Lung (tissue), 12 donors: Measurements from ENCODE around the gene TOB1. TPM values are rescaled to one million over a fixed set of nuclear protein-coding genes. Genes with fewer than 3 reads are reported as not detected.

Experiments
- ATAC-seq: fragments of 200-7000 bp; cut with Tn5 transposase; one replicate; pipeline ENCODE4 v1.9.1; 2020; ENCODE audit warnings: moderate number of reproducible peaks; ENCODE audit not compliant: insufficient read depth, low FRiP score
- DNase-seq, 3 donors: peaks; one replicate each; pipeline ENCODE4 v3.0.0-alpha.2; 2013 to 2017
- H3K27ac ChIP-seq, 2 donors: one replicate each; pipeline ENCODE4 v1.5.1; 2013; ENCODE audit warnings: mild to moderate bottlenecking in 2 of 2, moderate library complexity in 2 of 2, control low read depth in 1 of 2, inconsistent platforms in 1 of 2, low read depth in 1 of 2, low read length in 1 of 2
- H3K27me3 ChIP-seq, 3 donors: one replicate each; pipeline ENCODE4 v1.5.1; 2013; ENCODE audit warnings: low read length in 2 of 3; ENCODE audit not compliant: control insufficient read depth in 3 of 3, insufficient read depth in 3 of 3
- H3K36me3 ChIP-seq, 4 donors: one replicate each; pipeline ENCODE4 v1.5.1; 2013; ENCODE audit warnings: low read length in 4 of 4, mild to moderate bottlenecking in 1 of 4, moderate library complexity in 1 of 4; ENCODE audit not compliant: control insufficient read depth in 4 of 4, insufficient read depth in 4 of 4
- H3K4me1 ChIP-seq, 5 donors: one replicate each; pipeline ENCODE4 v1.5.1; 2013; ENCODE audit warnings: low read length in 5 of 5, mild to moderate bottlenecking in 2 of 5, moderate library complexity in 1 of 5; ENCODE audit not compliant: control insufficient read depth in 5 of 5, insufficient read depth in 5 of 5
- H3K4me3 ChIP-seq: one replicate; pipeline ENCODE4 v1.5.1; 2013; ENCODE audit warnings: mild to moderate bottlenecking, control low read depth, moderate library complexity
- H3K9ac ChIP-seq, 2 donors: one replicate each; pipeline ENCODE4 v1.5.1; 2013; ENCODE audit warnings: low read length in 2 of 2, control low read depth in 1 of 2; ENCODE audit not compliant: insufficient read depth in 1 of 2
- H3K9me3 ChIP-seq, 4 donors: one replicate each; pipeline ENCODE4 v1.5.1; 2013; ENCODE audit warnings: low read length in 3 of 4, mild to moderate bottlenecking in 1 of 4, moderate library complexity in 1 of 4; ENCODE audit not compliant: control insufficient read depth in 4 of 4, insufficient read depth in 3 of 4
- WGBS, 2 donors: extraction: QIAGEN DNeasy Blood & Tissue Kit; methylation state at CpG; one replicate each; pipeline ENCODE4 v1.1.7; 2013; 5-methylcytosine and 5-hydroxymethylcytosine counted together
- polyA plus RNA-seq, 2 donors: library from polyadenylated mRNA; stranded (reverse); fragments of 200-250 nt; gene quantifications; one replicate each; pipeline ENCODE4 v1.2.1, GENCODE V29; 2013
- total RNA-seq, 2 donors: library from RNA; depleted of rRNA in 1 of 2; stranded (reverse); fragments of >200 nt in 1 of 2; gene quantifications; one replicate each; pipeline ENCODE4 v1.2.1, GENCODE V29; 2014 to 2021
- TF ChIP-seq, protein P1 (sequence below): IDR thresholded peaks from 2 replicates; pipeline ENCODE4 v1.5.1; 2012; ENCODE audit warnings: mild to moderate bottlenecking; ENCODE audit errors: control extremely low read depth, extremely low read depth
- donor health status: control.
- donor health status: control.
- donor health status: Bipolar disorder and iron deficiency.
- donor health status: healthy.
- donor health status: DM: yes; HTN: yes; CAD: no.

TOB1 gene
- total and polyA plus RNA-seq, 4 donors = 15.3 to 75.5 (median 29.5) TPM

DNA sequence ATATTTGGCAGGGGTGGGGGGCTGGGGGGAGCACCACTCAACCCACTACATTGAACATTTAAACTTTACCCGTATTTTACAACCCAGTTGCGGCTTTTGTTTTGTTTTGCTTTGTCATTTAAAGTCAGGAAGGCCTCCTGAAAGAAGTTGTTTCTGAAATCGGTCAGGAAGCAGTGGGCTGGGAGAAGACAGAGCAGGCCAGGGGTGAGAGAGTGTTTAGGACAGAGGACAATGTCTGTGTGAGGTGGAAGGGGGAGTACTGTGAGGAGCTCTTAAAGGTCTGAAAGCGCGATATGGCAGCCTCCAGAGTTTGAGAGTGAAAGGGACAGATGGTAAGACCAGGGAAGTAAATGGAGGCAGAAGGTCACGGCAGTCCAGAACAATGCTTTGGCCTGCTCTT, 36.8 kb downstream of the TOB1 start:
- no peak overlapping the region for H3K9ac ChIP-seq
- peaks cover 0 to 35% (median 4%) of the 10 kb centered on the region in 5 donors for H3K4me1 ChIP-seq
- ATAC-seq = no peak
- DNase-seq = no peak
- H3K27ac ChIP-seq = peak overlapping the region in 1 of 2 donors; percentile 2
- H3K9me3 ChIP-seq = no peaks in the 10 kb centered on the region
- WGBS, 2 donors = 36 to 64% methylated on average over 6 of the region's 6 CpGs
- TF ChIP-seq, protein P1, sequence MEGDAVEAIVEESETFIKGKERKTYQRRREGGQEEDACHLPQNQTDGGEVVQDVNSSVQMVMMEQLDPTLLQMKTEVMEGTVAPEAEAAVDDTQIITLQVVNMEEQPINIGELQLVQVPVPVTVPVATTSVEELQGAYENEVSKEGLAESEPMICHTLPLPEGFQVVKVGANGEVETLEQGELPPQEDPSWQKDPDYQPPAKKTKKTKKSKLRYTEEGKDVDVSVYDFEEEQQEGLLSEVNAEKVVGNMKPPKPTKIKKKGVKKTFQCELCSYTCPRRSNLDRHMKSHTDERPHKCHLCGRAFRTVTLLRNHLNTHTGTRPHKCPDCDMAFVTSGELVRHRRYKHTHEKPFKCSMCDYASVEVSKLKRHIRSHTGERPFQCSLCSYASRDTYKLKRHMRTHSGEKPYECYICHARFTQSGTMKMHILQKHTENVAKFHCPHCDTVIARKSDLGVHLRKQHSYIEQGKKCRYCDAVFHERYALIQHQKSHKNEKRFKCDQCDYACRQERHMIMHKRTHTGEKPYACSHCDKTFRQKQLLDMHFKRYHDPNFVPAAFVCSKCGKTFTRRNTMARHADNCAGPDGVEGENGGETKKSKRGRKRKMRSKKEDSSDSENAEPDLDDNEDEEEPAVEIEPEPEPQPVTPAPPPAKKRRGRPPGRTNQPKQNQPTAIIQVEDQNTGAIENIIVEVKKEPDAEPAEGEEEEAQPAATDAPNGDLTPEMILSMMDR = no peak
- no peak overlapping the region for H3K4me3 ChIP-seq
- no peaks in the 10 kb centered on the region for H3K27me3 ChIP-seq
- H3K36me3 ChIP-seq = no peaks in the 10 kb centered on the region

DNA sequence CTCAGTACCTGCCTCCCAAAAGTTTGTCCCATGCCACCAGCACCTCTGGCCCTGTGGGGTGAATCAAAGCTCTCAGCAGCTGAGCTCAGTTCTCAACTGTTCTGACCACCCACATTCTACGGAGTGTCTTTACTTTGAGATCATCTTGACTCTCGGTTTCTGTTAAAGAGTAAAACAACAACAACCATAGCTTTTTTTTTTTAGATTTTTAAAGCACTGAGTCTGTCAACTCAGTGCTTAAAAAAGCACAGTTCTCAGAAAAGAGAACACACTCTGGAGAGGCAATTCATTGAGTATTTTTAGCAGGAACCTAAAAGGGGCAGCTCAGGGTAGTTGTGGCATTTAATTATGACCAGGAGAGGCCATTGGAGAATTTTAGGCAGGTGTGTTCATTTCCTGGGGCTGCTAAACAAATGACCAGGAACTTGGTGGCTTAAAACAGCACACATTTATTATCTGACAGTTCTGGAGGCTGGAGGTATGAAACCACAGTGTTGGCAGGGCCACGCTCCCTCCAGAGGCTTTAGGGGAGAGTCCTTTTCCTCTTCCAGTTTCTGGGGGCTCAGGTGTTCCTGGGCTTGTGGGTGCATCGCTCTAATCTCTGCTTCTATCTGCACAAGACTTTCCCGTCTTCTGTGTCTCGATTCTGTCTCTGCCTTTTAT, 37.5 kb downstream of the TOB1 start:
- ATAC-seq = no peak
- H3K27ac ChIP-seq = no peak overlapping the region
- WGBS, 2 donors = 53 to 70% methylated on average over 6 of the region's 6 CpGs

GRCh38 chr17:50825188-50825587, 41.0 kb downstream of the TOB1 start:
- no peaks in the 10 kb centered on the region for H3K36me3 ChIP-seq
- peaks cover 0 to 7% (median 1%) of the 10 kb centered on the region in 5 donors for H3K4me1 ChIP-seq
- no peak for ATAC-seq
- no peak for DNase-seq
- H3K9ac ChIP-seq = no peak overlapping the region
- no peak overlapping the region for H3K27ac ChIP-seq
- TF ChIP-seq, protein P1 = no peak
- H3K27me3 ChIP-seq = no peaks in the 10 kb centered on the region
- H3K4me3 ChIP-seq = no peak overlapping the region
- H3K9me3 ChIP-seq = no peaks in the 10 kb centered on the region

More for the DNA sequence above, 37.5 kb downstream of the TOB1 start:
- no peak for DNase-seq
- Histone ChIP-seq H3K9ac (no peak overlapping the region), H3K9me3 (no peaks in the 10 kb centered on the region), H3K4me3 (no peak overlapping the region), H3K27me3 (no peaks in the 10 kb centered on the region), H3K36me3 (no peaks in the 10 kb centered on the region), H3K4me1 (peaks cover 0 to 28% (median 4%) of the 10 kb centered on the region in 5 donors)
- TF ChIP-seq, protein P1 = no peak

DNA sequence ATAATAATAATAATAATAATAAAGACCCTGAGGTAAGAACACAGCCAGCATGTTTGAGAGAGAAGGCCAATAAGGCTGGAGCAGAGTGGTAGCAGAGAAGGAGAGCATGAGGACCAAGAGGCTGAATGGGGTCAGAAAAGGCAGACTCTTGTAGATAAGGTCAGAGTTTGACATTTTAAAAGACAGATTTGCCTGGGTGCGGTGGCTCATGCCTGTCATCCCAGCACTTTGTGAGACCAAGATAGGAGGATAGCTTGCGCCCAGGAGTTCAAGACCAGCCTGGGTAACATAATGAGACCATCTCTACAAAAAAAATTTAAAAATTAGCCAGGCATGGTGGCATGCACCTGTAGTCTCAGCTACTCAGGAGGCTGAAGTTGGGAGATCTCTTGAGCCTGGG, 41.7 kb downstream of the TOB1 start:
- H3K9ac ChIP-seq = no peak overlapping the region
- DNase-seq = no peak
- no peak for ATAC-seq
- H3K4me3 ChIP-seq = no peak overlapping the region
- no peak overlapping the region for H3K27ac ChIP-seq
- 91 to 95% methylated on average over 2 of the region's 2 CpGs for WGBS, 2 donors
- peaks cover 0 to 4% (median 0%) of the 10 kb centered on the region in 5 donors for H3K4me1 ChIP-seq
- no peaks in the 10 kb centered on the region for H3K9me3 ChIP-seq
- no peaks in the 10 kb centered on the region for H3K36me3 ChIP-seq
- H3K27me3 ChIP-seq = no peaks in the 10 kb centered on the region
- TF ChIP-seq, protein P1 = no peak
